GM23338 (cell line): ENCODE results near the gene XRN2. TPM values are rescaled to one million over a fixed set of nuclear protein-coding genes. Genes with fewer than 3 reads are reported as not detected.

ENCODE experiments used
- ATAC-seq: fragments of 200-7000 bp; cut with Tn5 transposase; 3 replicates; pipeline ENCODE4 v1.9.1; 2020
- DNase-seq: peaks from one replicate; pipeline ENCODE4 v3.0.0-alpha.2; 2015; ENCODE audit warnings: low spot score
- H2AFZ ChIP-seq: fragments of 200-600 bp; sonication (generic); 2 replicates; pipeline ENCODE4 v1.8.0; 2016; ENCODE audit warnings: antibody characterized with exemption, mild to moderate bottlenecking, moderate library complexity
- H3F3A ChIP-seq: fragments of 200-600 bp; sonication (generic); replicated peaks from 2 replicates; pipeline ENCODE4 v1.8.0; 2017; ENCODE audit warnings: antibody characterized with exemption, mixed run types, low read depth
- H3K27ac ChIP-seq: fragments of 200-600 bp; sonication (generic); 2 replicates; pipeline ENCODE4 v1.6.1; 2016; ENCODE audit warnings: low read depth
- H3K27me3 ChIP-seq: fragments of 200-600 bp; sonication (generic); 2 replicates; pipeline ENCODE4 v1.8.0; 2016; ENCODE audit warnings: mild to moderate bottlenecking, mixed run types, moderate library complexity; ENCODE audit not compliant: insufficient read depth
- H3K36me3 ChIP-seq: fragments of 200-600 bp; sonication (generic); 2 replicates; pipeline ENCODE4 v1.8.0; 2016; ENCODE audit warnings: mild to moderate bottlenecking; ENCODE audit not compliant: insufficient read depth
- H3K4me1 ChIP-seq: fragments of 200-600 bp; sonication (generic); 2 replicates; pipeline ENCODE4 v1.8.0; 2016; ENCODE audit warnings: mild to moderate bottlenecking, moderate library complexity; ENCODE audit not compliant: insufficient read depth
- H3K4me2 ChIP-seq: fragments of 200-600 bp; sonication (generic); 2 replicates; pipeline ENCODE4 v1.7.1; 2017; ENCODE audit warnings: mixed run types
- H3K4me3 ChIP-seq: fragments of 200-600 bp; sonication (generic); 2 replicates; pipeline ENCODE4 v1.6.1; 2016; ENCODE audit warnings: mixed run types
- H3K79me2 ChIP-seq: fragments of 200-600 bp; sonication (generic); replicated peaks from 2 replicates; pipeline ENCODE4 v1.8.0; 2017; ENCODE audit warnings: mild to moderate bottlenecking; ENCODE audit not compliant: insufficient read depth
- H3K9me2 ChIP-seq: fragments of 200-600 bp; sonication (generic); 2 replicates; pipeline ENCODE4 v1.8.0; 2017; ENCODE audit not compliant: insufficient read depth
- H4K20me1 ChIP-seq: fragments of 200-600 bp; sonication (generic); replicated peaks from 2 replicates; pipeline ENCODE4 v1.8.0; 2017; ENCODE audit warnings: mild to moderate bottlenecking; ENCODE audit not compliant: insufficient read depth
- H3K27ac Mint-ChIP-seq: 2 replicates; pipeline ENCODE4 v1.8.0; 2020; ENCODE audit warnings: inconsistent platforms, mild to moderate bottlenecking, moderate library complexity, mixed read lengths
- H3K27me3 Mint-ChIP-seq: 3 replicates; pipeline ENCODE4 v1.8.0; 2022; ENCODE audit warnings: low read depth, mild to moderate bottlenecking, moderate library complexity, mixed read lengths, inconsistent platforms; ENCODE audit not compliant: insufficient read depth, poor library complexity
- H3K36me3 Mint-ChIP-seq: 3 replicates; pipeline ENCODE4 v1.8.0; 2021; ENCODE audit warnings: low read depth, mild to moderate bottlenecking, inconsistent platforms, moderate library complexity, mixed read lengths
- H3K4me1 Mint-ChIP-seq: 3 replicates; pipeline ENCODE4 v1.8.0; 2020; ENCODE audit warnings: mild to moderate bottlenecking, inconsistent platforms, mixed read lengths
- H3K4me3 Mint-ChIP-seq: 3 replicates; pipeline ENCODE4 v1.8.0; 2021; ENCODE audit warnings: moderate library complexity, mild to moderate bottlenecking, inconsistent platforms, mixed read lengths
- H3K9me3 Mint-ChIP-seq: 3 replicates; pipeline ENCODE4 v1.8.0; 2020; ENCODE audit warnings: moderate library complexity, mild to moderate bottlenecking, inconsistent platforms, mixed read lengths
- CREB1 ChIP-seq: fragments of 250-450 bp; sonication (Bioruptor Pico); IDR thresholded peaks from 2 replicates; pipeline ENCODE4 v1.5.0; 2020; ENCODE audit warnings: low read depth, mild to moderate bottlenecking, moderate library complexity
- EZH2 ChIP-seq: fragments of 200-600 bp; sonication (generic); IDR thresholded peaks from one replicate; pipeline ENCODE4 v1.8.0; 2017; ENCODE audit warnings: antibody characterized with exemption, mild to moderate bottlenecking, low read depth; ENCODE audit not compliant: unreplicated experiment
- JUNB ChIP-seq: IDR thresholded peaks from one replicate; pipeline ENCODE4 v1.6.1; 2016; ENCODE audit warnings: antibody characterized with exemption; ENCODE audit not compliant: unreplicated experiment
- POLR2AphosphoS5 ChIP-seq: IDR thresholded peaks from 2 replicates; pipeline ENCODE4 v1.6.1; 2016; ENCODE audit warnings: antibody characterized with exemption, low read depth
- polyA plus RNA-seq: library from polyadenylated mRNA; unstranded; fragments of >200 nt; fragmentation: Nextera tagmentation; extraction: Ambion mirVana; gene quantifications from 2 replicates; pipeline ENCODE4 v1.2.1, GENCODE V29; 2016
- total RNA-seq: library from RNA; depleted of rRNA; stranded (reverse); fragments of >200 nt; shearing (Covaris generic); gene quantifications from 2 replicates; pipeline ENCODE4 v1.2.3, GENCODE V29; 2014
- TF ChIP-seq, protein P1 (sequence below): fragments of 250-450 bp; sonication (Bioruptor Pico); IDR thresholded peaks from 2 replicates; pipeline ENCODE4 v1.5.0; 2020; ENCODE audit warnings: mild to moderate bottlenecking, moderate library complexity
- TF ChIP-seq, protein P2 (sequence below), 2 experiments: fragments of 200-600 bp in 1 of 2; sonication (generic) in 1 of 2; conservative IDR thresholded peaks; 2 replicates each; pipeline versions ENCODE4 v1.5.1 to v1.6.1; 2016 to 2017; ENCODE audit warnings: antibody characterized with exemption in 2 of 2, low read depth in 2 of 2, mild to moderate bottlenecking in 2 of 2, moderate library complexity in 1 of 2
- TF ChIP-seq, protein P3 (sequence below): IDR thresholded peaks from one replicate; pipeline ENCODE4 v1.6.1; 2018; ENCODE audit warnings: antibody characterized with exemption; ENCODE audit not compliant: unreplicated experiment

XRN2 gene
- total and polyA plus RNA-seq, 2 experiments from 2014 or later: 113 to 150 TPM

DNA sequence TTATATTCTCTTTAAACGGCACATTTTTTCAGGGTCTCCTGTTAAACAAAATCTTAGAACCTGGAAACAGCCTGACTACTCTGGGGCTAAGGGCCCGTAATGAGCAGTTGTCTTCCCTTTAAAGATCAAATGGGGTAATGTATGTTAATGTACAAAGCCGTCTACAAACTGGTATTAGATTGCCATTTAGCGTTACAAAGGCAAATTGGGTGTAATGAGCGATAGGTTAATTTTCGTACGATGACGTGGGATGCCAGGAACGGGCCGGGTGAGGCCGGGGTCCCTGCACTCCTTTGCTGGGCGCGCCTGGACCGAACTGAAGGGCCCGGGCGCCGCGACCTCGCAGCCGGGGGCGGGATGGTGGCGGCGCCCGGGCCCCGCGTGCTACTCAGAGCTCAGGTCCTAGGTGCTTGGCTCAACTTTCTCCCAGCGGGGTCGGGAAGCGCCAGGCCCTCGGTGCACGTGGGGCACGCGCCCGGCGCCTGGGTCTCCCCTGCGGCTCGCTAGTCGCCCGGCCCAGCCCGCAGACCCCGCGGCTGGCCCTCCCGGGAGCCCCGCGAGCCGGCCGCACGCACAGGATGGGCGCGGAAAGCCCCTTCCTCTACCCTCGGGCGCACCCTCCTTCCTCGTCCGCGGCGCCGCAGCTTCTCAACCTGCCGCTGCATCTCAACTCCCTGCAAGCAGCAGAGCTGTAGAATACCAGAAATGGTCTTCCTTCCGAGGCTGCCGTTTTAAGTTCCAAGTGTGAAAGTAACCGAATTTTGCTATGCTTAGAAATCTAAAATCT lies 88.2 kb downstream of the XRN2 start:
- peaks cover 24% of the 10 kb centered on the region for H4K20me1 ChIP-seq
- H3K4me3 Mint-ChIP-seq: peak overlapping the region; percentile 76
- no peaks in the 10 kb centered on the region for H3K36me3 ChIP-seq
- DNase-seq (peak; percentile 68), ATAC-seq (peak; percentile 76)
- H3K4me1 ChIP-seq: peaks cover 40% of the 10 kb centered on the region
- H3K27me3 Mint-ChIP-seq: peaks cover 50% of the 10 kb centered on the region
- H3K4me2 ChIP-seq: peak overlapping the region; percentile 81
- TF ChIP-seq EZH2 (peak; percentile 20), CREB1 (CRISPR knock-in tag) (peak; percentile 7; the same call in 1 of the 2 replicates)
- TF ChIP-seq, protein P1, sequence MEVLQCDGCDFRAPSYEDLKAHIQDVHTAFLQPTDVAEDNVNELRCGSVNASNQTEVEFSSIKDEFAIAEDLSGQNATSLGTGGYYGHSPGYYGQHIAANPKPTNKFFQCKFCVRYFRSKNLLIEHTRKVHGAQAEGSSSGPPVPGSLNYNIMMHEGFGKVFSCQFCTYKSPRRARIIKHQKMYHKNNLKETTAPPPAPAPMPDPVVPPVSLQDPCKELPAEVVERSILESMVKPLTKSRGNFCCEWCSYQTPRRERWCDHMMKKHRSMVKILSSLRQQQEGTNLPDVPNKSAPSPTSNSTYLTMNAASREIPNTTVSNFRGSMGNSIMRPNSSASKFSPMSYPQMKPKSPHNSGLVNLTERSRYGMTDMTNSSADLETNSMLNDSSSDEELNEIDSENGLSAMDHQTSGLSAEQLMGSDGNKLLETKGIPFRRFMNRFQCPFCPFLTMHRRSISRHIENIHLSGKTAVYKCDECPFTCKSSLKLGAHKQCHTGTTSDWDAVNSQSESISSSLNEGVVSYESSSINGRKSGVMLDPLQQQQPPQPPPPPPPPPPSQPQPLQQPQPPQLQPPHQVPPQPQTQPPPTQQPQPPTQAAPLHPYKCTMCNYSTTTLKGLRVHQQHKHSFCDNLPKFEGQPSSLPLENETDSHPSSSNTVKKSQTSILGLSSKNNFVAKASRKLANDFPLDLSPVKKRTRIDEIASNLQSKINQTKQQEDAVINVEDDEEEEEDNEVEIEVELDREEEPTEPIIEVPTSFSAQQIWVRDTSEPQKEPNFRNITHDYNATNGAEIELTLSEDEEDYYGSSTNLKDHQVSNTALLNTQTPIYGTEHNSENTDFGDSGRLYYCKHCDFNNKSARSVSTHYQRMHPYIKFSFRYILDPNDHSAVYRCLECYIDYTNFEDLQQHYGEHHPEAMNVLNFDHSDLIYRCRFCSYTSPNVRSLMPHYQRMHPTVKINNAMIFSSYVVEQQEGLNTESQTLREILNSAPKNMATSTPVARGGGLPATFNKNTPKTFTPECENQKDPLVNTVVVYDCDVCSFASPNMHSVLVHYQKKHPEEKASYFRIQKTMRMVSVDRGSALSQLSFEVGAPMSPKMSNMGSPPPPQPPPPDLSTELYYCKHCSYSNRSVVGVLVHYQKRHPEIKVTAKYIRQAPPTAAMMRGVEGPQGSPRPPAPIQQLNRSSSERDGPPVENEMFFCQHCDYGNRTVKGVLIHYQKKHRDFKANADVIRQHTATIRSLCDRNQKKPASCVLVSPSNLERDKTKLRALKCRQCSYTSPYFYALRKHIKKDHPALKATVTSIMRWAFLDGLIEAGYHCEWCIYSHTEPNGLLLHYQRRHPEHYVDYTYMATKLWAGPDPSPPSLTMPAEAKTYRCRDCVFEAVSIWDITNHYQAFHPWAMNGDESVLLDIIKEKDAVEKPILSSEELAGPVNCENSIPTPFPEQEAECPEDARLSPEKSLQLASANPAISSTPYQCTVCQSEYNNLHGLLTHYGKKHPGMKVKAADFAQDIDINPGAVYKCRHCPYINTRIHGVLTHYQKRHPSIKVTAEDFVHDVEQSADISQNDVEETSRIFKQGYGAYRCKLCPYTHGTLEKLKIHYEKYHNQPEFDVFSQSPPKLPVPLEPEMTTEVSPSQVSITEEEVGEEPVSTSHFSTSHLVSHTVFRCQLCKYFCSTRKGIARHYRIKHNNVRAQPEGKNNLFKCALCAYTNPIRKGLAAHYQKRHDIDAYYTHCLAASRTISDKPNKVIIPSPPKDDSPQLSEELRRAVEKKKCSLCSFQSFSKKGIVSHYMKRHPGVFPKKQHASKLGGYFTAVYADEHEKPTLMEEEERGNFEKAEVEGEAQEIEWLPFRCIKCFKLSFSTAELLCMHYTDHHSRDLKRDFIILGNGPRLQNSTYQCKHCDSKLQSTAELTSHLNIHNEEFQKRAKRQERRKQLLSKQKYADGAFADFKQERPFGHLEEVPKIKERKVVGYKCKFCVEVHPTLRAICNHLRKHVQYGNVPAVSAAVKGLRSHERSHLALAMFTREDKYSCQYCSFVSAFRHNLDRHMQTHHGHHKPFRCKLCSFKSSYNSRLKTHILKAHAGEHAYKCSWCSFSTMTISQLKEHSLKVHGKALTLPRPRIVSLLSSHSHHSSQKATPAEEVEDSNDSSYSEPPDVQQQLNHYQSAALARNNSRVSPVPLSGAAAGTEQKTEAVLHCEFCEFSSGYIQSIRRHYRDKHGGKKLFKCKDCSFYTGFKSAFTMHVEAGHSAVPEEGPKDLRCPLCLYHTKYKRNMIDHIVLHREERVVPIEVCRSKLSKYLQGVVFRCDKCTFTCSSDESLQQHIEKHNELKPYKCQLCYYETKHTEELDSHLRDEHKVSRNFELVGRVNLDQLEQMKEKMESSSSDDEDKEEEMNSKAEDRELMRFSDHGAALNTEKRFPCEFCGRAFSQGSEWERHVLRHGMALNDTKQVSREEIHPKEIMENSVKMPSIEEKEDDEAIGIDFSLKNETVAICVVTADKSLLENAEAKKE (CRISPR knock-in tag): no peak
- H3K36me3 Mint-ChIP-seq: peaks cover 19% of the 10 kb centered on the region
- peaks cover 21% of the 10 kb centered on the region for H3K4me1 Mint-ChIP-seq
- H3K9me2 ChIP-seq: no peaks in the 10 kb centered on the region
- no peak overlapping the region for H3K27ac ChIP-seq
- no peak overlapping the region for H3K27ac Mint-ChIP-seq
- peak overlapping the region; percentile 57 for H3K4me3 ChIP-seq
- peaks cover 69% of the 10 kb centered on the region for H3K27me3 ChIP-seq
- no peak overlapping the region for H2AFZ ChIP-seq
- H3K79me2 ChIP-seq: no peaks in the 10 kb centered on the region
- peaks cover 5% of the 10 kb centered on the region; the same call in 2 of the 3 replicates for H3K9me3 Mint-ChIP-seq
- 0 out of 2 replicates have a peak, but pooled peaks cover 4% of the 10 kb centered on the region for H3F3A ChIP-seq

DNA sequence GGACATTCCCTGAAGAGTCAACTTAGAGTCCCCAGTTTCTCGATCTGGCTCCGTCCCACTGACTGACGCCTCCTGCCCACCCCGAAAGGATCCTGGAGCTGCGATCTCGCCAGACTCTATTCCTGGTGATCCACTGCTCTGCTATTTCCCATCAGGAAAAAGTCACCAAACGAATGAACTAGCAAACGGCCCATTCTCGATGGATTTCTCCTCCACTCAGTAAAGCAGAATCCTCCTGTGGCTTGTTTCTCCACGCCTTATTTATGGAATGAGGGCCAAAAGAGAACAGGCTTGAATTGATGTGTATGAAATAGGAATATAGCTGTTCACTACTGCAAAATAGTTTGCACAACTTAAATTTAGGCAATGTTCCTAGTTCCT lies 88.8 kb downstream of the XRN2 start:
- H3K27me3 Mint-ChIP-seq: peaks cover 51% of the 10 kb centered on the region
- Histone ChIP-seq H3K4me2 (peak overlapping the region; percentile 81), H3K4me1 (peaks cover 40% of the 10 kb centered on the region), H2AFZ (no peak overlapping the region), H3K4me3 (peak overlapping the region; percentile 57), H3K79me2 (no peaks in the 10 kb centered on the region), H3K27ac (no peak overlapping the region), H3K9me2 (no peaks in the 10 kb centered on the region), H3F3A (0 out of 2 replicates have a peak, but pooled peaks cover 4% of the 10 kb centered on the region), H3K27me3 (peaks cover 75% of the 10 kb centered on the region), H3K36me3 (no peaks in the 10 kb centered on the region), H4K20me1 (peaks cover 21% of the 10 kb centered on the region)
- DNase-seq: no peak
- H3K9me3 Mint-ChIP-seq: peaks cover 5% of the 10 kb centered on the region; the same call in 2 of the 3 replicates
- no peak overlapping the region for H3K27ac Mint-ChIP-seq
- H3K36me3 Mint-ChIP-seq: peaks cover 14% of the 10 kb centered on the region
- peak overlapping the region; percentile 76 for H3K4me3 Mint-ChIP-seq
- H3K4me1 Mint-ChIP-seq: peaks cover 21% of the 10 kb centered on the region
- TF ChIP-seq CREB1 (CRISPR knock-in tag) (no peak), POLR2AphosphoS5 (no peak), JUNB (no peak), EZH2 (peak; percentile 82)
- TF ChIP-seq, protein P2, sequence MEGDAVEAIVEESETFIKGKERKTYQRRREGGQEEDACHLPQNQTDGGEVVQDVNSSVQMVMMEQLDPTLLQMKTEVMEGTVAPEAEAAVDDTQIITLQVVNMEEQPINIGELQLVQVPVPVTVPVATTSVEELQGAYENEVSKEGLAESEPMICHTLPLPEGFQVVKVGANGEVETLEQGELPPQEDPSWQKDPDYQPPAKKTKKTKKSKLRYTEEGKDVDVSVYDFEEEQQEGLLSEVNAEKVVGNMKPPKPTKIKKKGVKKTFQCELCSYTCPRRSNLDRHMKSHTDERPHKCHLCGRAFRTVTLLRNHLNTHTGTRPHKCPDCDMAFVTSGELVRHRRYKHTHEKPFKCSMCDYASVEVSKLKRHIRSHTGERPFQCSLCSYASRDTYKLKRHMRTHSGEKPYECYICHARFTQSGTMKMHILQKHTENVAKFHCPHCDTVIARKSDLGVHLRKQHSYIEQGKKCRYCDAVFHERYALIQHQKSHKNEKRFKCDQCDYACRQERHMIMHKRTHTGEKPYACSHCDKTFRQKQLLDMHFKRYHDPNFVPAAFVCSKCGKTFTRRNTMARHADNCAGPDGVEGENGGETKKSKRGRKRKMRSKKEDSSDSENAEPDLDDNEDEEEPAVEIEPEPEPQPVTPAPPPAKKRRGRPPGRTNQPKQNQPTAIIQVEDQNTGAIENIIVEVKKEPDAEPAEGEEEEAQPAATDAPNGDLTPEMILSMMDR (conservative IDR thresholded peaks at IDR 0.05; ENCODE audit: low read depth in 2 of 2): no peak
- TF ChIP-seq, protein P3, sequence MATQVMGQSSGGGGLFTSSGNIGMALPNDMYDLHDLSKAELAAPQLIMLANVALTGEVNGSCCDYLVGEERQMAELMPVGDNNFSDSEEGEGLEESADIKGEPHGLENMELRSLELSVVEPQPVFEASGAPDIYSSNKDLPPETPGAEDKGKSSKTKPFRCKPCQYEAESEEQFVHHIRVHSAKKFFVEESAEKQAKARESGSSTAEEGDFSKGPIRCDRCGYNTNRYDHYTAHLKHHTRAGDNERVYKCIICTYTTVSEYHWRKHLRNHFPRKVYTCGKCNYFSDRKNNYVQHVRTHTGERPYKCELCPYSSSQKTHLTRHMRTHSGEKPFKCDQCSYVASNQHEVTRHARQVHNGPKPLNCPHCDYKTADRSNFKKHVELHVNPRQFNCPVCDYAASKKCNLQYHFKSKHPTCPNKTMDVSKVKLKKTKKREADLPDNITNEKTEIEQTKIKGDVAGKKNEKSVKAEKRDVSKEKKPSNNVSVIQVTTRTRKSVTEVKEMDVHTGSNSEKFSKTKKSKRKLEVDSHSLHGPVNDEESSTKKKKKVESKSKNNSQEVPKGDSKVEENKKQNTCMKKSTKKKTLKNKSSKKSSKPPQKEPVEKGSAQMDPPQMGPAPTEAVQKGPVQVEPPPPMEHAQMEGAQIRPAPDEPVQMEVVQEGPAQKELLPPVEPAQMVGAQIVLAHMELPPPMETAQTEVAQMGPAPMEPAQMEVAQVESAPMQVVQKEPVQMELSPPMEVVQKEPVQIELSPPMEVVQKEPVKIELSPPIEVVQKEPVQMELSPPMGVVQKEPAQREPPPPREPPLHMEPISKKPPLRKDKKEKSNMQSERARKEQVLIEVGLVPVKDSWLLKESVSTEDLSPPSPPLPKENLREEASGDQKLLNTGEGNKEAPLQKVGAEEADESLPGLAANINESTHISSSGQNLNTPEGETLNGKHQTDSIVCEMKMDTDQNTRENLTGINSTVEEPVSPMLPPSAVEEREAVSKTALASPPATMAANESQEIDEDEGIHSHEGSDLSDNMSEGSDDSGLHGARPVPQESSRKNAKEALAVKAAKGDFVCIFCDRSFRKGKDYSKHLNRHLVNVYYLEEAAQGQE: no peak
- ATAC-seq: peak; percentile 9; the same call in 2 of the 3 replicates
